ENCODE results near the gene SCIMP. TPM values are rescaled to one million over a fixed set of nuclear protein-coding genes. Genes with fewer than 3 reads are reported as not detected.

Gene SCIMP
- total and polyA plus RNA-seq, 2 of the 13 experiments (the other 11 are each of a cell fraction or from before 2014, with no cell fraction given), result not detected

GRCh38 chr17:5198472-5198871 lies 36.2 kb downstream of the SCIMP start (continued):
- no peak for TF ChIP-seq ZBTB40 (IDR thresholded peaks at IDR 0.05)
- TF ChIP-seq ZBTB40 (CRISPR knock-in tag; IDR thresholded peaks at IDR 0.05), result no peak
- TF ChIP-seq JUND (CRISPR knock-in tag; IDR thresholded peaks at IDR 0.05), result no peak
- no peak for TF ChIP-seq ZNF569 (CRISPR knock-in tag; IDR thresholded peaks at IDR 0.05; ENCODE audit: borderline replicate concordance)
- TF ChIP-seq ZNF556 (CRISPR knock-in tag; IDR thresholded peaks at IDR 0.05; ENCODE audit: borderline replicate concordance), result no peak
- no peak for TF ChIP-seq TOPORS (CRISPR knock-in tag; IDR thresholded peaks at IDR 0.05)
- no peak for TF ChIP-seq TFDP2 (CRISPR knock-in tag; IDR thresholded peaks at IDR 0.05)
- no peak for TF ChIP-seq EHMT2 (IDR thresholded peaks at IDR 0.05; ENCODE audit: borderline replicate concordance, low read depth, low read length)
- no peak for TF ChIP-seq SRSF1 (optimal IDR thresholded peaks at IDR 0.05; ENCODE audit: low read depth, low read length)
- TF ChIP-seq ZNF260 (CRISPR knock-in tag; IDR thresholded peaks at IDR 0.05; ENCODE audit: borderline replicate concordance, low read depth), result no peak
- TF ChIP-seq MED8 (CRISPR knock-in tag; IDR thresholded peaks at IDR 0.05; ENCODE audit: insufficient replicate concordance), result no peak
